ENCODE data around the gene PTGFRN. TPM values are rescaled to one million over a fixed set of nuclear protein-coding genes. Genes with fewer than 3 reads are reported as not detected.

The PTGFRN gene
- total and polyA plus RNA-seq, 2 of the 8 experiments (the other 6 are each of a cell fraction or from before 2014, with no cell fraction given), result 13.0 to 32.6 TPM

DNA sequence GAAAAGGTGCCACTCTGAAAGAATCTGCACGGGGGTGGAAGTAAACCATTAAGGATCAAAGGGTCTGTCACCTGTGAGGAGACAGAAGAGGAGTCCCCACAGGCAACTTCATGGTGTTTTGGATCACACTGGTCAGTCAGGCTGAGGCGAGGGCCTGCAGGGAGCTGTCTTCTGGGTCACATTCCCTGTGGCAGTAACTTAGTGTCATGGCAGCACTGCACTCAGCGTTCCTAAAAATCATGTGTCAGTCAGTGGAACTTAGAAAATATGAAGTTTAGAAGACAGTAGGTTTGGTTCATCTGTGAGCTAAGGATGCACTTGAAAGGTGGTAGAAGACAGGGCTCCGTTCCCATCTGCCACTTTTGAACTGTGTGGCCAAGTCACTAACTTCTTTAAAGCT lies 48.4 kb downstream of the PTGFRN start:
- no peak overlapping the region for H2AFZ ChIP-seq (ENCODE audit: low read length)
- WGBS, 2 experiments (ENCODE audit: extremely low coverage in 1 of 2, insufficient coverage in 1 of 2, insufficient read length in 1 of 2, insufficient replicate concordance in 2 of 2, low coverage in 1 of 2, low lambda C conversion rate in 2 of 2, missing lambda C conversion rate in 1 of 2), result 88% methylated on average over 4 of the region's 4 CpGs; no CpG with 5 or more reads in 1 of the 2 experiments
- no peak overlapping the region for H2AK5ac ChIP-seq (ENCODE audit: low read depth, low read length)
- DNase-seq (ENCODE audit: low read depth in 1 of 2, low spot score in 2 of 2) (no peak), FAIRE-seq (no peak)
- no peak overlapping the region for H3K4me3 ChIP-seq (ENCODE audit: extremely low read depth in 1 of 4, insufficient read depth in 2 of 4, low read depth in 3 of 4, low read length in 4 of 4)
- H3K23ac ChIP-seq (ENCODE audit: insufficient read length), result no peak overlapping the region
- H2BK5ac ChIP-seq (ENCODE audit: low read depth, low read length), result no peak overlapping the region
- no peaks in the 10 kb centered on the region for H3K9me3 ChIP-seq (ENCODE audit: insufficient read depth in 2 of 2, low read depth in 1 of 2, low read length in 1 of 2)
- H2BK20ac ChIP-seq (ENCODE audit: low read length), result no peak overlapping the region
- no peak overlapping the region for H2BK120ac ChIP-seq (replicated peaks; ENCODE audit: low read depth, low read length)
- H3K79me1 ChIP-seq (ENCODE audit: low read depth, low read length), result peaks cover 5% of the 10 kb centered on the region; the same call in 1 of the 2 replicates
- peaks cover 0 to 11% (median 1%) of the 10 kb centered on the region in 4 experiments; a peak in 3 of 7 replicates for H3K4me1 ChIP-seq (replicated peaks in 1 of 4; ENCODE audit: control insufficient read depth in 3 of 4, insufficient read depth in 4 of 4, low read length in 3 of 4)
- H4K91ac ChIP-seq (replicated peaks; ENCODE audit: insufficient read length, low read length), result no peak overlapping the region
- H4K8ac ChIP-seq (ENCODE audit: extremely low read depth, insufficient read depth, low read length), result no peak overlapping the region
- no peak overlapping the region for H3K4me2 ChIP-seq (ENCODE audit: insufficient read depth in 1 of 2, low read depth in 2 of 2, low read length in 2 of 2)
- H3K4ac ChIP-seq (replicated peaks; ENCODE audit: insufficient read length, low read depth, low read length), result no peak overlapping the region
- H2BK12ac ChIP-seq (ENCODE audit: low read depth, low read length), result no peak overlapping the region
- H3K36me3 ChIP-seq (ENCODE audit: control insufficient read depth in 2 of 4, insufficient read depth in 4 of 4, low read length in 3 of 4), result peaks cover 0 to 13% (median 4%) of the 10 kb centered on the region in 4 experiments; a peak in 5 of 8 replicates
- no peaks in the 10 kb centered on the region for H3K79me2 ChIP-seq (ENCODE audit: control insufficient read depth in 1 of 2, insufficient read depth in 2 of 2, low read length in 2 of 2)
- no peak overlapping the region for H3K18ac ChIP-seq (ENCODE audit: extremely low read depth, low read length)
- no peaks in the 10 kb centered on the region; the same call in 1 of the 2 replicates for H3K23me2 ChIP-seq (ENCODE audit: low read depth, low read length)
- H3K56ac ChIP-seq (replicated peaks; ENCODE audit: insufficient read length, low read depth, low read length), result no peak overlapping the region
- no peak overlapping the region for H3K14ac ChIP-seq (ENCODE audit: insufficient read length)
- no peak overlapping the region for H2BK15ac ChIP-seq (ENCODE audit: low read length)
- H3K27me3 ChIP-seq (replicated peaks in 1 of 4; ENCODE audit: control insufficient read depth in 3 of 4, extremely low read depth in 1 of 4, insufficient read depth in 3 of 4, low read length in 3 of 4), result no peaks in the 10 kb centered on the region
- POLR2A ChIA-PET (ENCODE audit: partially characterized antibody), result no interaction called here
- H3K27ac ChIP-seq (ENCODE audit: low read depth, low read length), result no peak overlapping the region
- CTCF ChIA-PET (ENCODE audit: partially characterized antibody), result interaction anchor here (1.0 to 1.4 kb wide), 4 partner anchors 13 to 234 kb away, joined by 3 read pairs; no protein-coding TSS in a partner anchor
- no peak for TF ChIP-seq SUZ12 (IDR thresholded peaks at IDR 0.05; ENCODE audit: low read length)
- no peak for TF ChIP-seq POLR2A (IDR thresholded peaks at IDR 0.05; ENCODE audit: control extremely low read depth in 1 of 2, low read depth in 2 of 2, low read length in 2 of 2)
- no peak for TF ChIP-seq EGR1 (IDR thresholded peaks at IDR 0.05; ENCODE audit: borderline replicate concordance, low read depth, low read length)
- no peak for TF ChIP-seq TBP (IDR thresholded peaks at IDR 0.05; ENCODE audit: low read depth, low read length)
- no peak for TF ChIP-seq CHD1 (IDR thresholded peaks at IDR 0.05; ENCODE audit: low read depth, low read length)
- no peak for TF ChIP-seq BCL11A (IDR thresholded peaks at IDR 0.05; ENCODE audit: low read depth in 2 of 2, low read length in 2 of 2)
- TF ChIP-seq RBBP5 (IDR thresholded peaks at IDR 0.05; ENCODE audit: borderline replicate concordance, low read depth, low read length), result no peak
- no peak for TF ChIP-seq CEBPB (IDR thresholded peaks at IDR 0.05; ENCODE audit: low read depth, low read length)
- TF ChIP-seq RNF2 (IDR thresholded peaks at IDR 0.05; ENCODE audit: borderline replicate concordance, low read depth, low read length, missing control alignments, poor library complexity, severe bottlenecking), result no peak
- peaks cover 0 to 3% of the 10 kb centered on the region in 2 experiments for H4K20me1 ChIP-seq (replicated peaks in 1 of 2; ENCODE audit: control insufficient read depth in 1 of 2, insufficient read depth in 2 of 2, low read length in 2 of 2)
- no peak overlapping the region for H3K9ac ChIP-seq (replicated peaks in 1 of 4; ENCODE audit: extremely low read depth in 1 of 4, low read depth in 3 of 4, low read length in 3 of 4)
- H4K5ac ChIP-seq (ENCODE audit: insufficient read length, low read depth, low read length), result no peak overlapping the region

Measured in H1 (cell line).